Tibial nerve (tissue), 4 donors: ENCODE measurements around the gene FGF14.

ENCODE experiments used
- EP300 ChIP-seq, 2 donors: sonication (generic); formaldehyde crosslinking; IDR thresholded peaks; one replicate each; pipeline ENCODE4 v1.6.1; 2017; ENCODE audit warnings: antibody characterized with exemption in 2 of 2, mild to moderate bottlenecking in 1 of 2
- TF ChIP-seq, protein P1 (sequence below), 5 experiments: fragments of 200-600 bp in 3 of 5; fragments of 450-650 bp in 2 of 5; sonication (generic) in 3 of 5; IDR thresholded peaks; one replicate each; pipeline ENCODE4 v1.5.1; 2016 to 2019; ENCODE audit warnings: antibody characterized with exemption in 5 of 5, mild to moderate bottlenecking in 3 of 5, moderate library complexity in 2 of 5

GRCh38 chr13:102128216-102128810 is 273.5 kb downstream of the FGF14 start:
- TF ChIP-seq, protein P1, sequence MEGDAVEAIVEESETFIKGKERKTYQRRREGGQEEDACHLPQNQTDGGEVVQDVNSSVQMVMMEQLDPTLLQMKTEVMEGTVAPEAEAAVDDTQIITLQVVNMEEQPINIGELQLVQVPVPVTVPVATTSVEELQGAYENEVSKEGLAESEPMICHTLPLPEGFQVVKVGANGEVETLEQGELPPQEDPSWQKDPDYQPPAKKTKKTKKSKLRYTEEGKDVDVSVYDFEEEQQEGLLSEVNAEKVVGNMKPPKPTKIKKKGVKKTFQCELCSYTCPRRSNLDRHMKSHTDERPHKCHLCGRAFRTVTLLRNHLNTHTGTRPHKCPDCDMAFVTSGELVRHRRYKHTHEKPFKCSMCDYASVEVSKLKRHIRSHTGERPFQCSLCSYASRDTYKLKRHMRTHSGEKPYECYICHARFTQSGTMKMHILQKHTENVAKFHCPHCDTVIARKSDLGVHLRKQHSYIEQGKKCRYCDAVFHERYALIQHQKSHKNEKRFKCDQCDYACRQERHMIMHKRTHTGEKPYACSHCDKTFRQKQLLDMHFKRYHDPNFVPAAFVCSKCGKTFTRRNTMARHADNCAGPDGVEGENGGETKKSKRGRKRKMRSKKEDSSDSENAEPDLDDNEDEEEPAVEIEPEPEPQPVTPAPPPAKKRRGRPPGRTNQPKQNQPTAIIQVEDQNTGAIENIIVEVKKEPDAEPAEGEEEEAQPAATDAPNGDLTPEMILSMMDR (IDR thresholded peaks at IDR 0.05), result no peak
- TF ChIP-seq EP300 (IDR thresholded peaks at IDR 0.05), result no peak
